Left kidney (tissue), 2 donors: ENCODE measurements around the gene TBC1D22A. TPM values are rescaled to one million over a fixed set of nuclear protein-coding genes. Genes with fewer than 3 reads are reported as not detected.
"Not testable (repeated sequence)": the region's sequence is repeated elsewhere in the genome, so short reads cannot be mapped to it uniquely, and the experiment has no call there.

Experiments
- DNase-seq: peaks from one replicate; pipeline ENCODE4 v3.0.0-alpha.2; 2013
- polyA plus RNA-seq: library from polyadenylated mRNA; unstranded; fragments of 120-200 nt; gene quantifications from one replicate; pipeline ENCODE4 v1.2.1, GENCODE V29; 2013; ENCODE audit not compliant: insufficient read length

TBC1D22A gene
- polyA plus RNA-seq, 1 donor: 15.0 TPM

DNA sequence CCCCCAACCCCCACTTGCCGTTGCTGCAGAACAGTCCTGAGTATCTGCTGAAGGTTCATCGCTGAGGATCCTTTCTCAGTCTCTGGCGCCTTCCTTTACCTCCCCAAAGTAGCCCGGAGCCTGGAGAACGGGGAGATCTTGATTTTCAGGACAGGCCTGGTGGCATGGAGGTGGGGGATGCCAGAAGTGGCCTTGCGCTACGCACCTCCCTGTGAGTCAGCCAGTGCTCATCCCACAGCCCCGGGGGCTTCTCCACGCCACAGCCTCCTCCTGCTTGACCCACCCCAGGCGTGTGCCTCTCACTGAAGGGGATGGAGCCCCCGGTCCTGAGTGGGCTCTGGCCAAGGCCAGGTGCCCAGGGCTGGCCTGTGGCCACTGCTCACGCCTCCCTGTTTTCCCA, 339.6 kb downstream of the TBC1D22A start:
- no peak for DNase-seq

DNA sequence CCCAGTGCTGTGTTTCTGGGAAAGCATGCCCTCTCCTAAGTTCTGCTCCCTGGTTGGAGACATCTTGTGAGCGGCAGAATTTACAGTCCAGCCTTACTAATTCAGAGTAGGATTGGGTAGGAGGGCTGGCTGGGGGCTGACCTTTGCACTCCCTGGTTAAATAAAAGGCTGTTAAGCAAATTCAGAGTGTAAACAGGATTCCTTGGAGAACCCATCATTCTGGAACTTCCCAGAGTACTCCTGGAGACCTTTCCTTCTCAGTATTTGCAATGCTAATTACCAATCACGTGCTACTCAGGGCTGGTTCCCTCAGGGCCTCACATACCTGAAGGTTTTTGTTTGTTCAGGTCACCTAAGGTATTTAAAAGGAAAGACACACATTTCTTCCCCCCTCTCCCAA, 340.2 kb downstream of the TBC1D22A start:
- DNase-seq: no peak

DNA sequence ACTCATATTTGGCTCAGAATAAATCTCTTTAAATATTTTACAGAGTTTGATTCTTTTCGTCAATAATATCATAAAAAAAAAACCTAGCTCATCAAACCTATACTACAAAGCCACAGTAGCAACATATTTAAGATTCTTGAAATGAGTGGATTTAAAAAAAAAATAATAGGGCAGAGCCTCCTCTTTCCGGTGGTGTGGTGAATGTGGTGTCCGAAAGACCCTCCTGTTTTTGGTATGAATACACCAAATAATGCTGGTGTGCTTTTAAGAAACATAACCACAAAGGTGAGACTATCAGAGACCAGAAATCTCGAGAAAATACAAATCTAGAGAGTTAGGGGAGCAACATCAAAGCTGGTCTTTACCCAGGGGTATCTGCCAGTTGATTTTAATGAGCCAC, 342.6 kb downstream of the TBC1D22A start:
- no peak for DNase-seq

DNA sequence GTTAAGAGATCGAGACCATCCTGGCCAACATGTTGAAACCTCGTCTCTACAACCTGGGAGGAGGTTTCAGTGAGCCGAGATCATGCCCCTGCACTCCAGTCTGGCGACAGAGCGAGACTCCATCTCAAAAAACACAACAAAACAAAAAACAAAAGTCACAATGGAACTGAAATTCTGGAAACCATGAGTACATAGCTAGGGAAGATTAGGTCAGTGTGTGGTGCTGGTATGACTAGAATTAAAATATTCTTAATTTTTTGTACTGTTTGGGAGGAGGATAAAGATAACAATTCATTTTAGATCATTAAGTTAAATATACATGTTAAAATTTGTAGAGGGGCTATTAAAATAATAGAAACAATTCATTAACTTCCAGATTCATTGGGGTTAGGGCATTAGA, 344.4 kb downstream of the TBC1D22A start:
- no peak for DNase-seq

DNA sequence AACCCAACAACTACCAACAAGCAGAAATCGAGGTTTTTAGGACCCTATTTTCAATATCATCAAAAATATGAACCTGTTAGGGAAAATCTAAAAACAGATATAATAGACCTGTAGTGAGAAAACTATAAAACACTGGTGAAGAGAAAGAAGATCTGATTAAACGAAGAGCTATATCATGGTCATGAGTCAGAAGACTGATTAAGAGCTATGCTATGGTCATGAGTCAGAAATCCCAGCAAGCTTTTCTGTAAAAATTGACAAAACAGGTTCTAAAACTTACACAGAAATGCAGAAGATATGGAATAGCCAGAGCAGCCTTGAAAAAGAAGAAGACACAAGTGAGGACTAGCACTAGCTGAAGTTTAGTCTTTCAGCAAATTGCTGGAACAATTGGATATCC, 345.0 kb downstream of the TBC1D22A start:
- DNase-seq: no peak

DNA sequence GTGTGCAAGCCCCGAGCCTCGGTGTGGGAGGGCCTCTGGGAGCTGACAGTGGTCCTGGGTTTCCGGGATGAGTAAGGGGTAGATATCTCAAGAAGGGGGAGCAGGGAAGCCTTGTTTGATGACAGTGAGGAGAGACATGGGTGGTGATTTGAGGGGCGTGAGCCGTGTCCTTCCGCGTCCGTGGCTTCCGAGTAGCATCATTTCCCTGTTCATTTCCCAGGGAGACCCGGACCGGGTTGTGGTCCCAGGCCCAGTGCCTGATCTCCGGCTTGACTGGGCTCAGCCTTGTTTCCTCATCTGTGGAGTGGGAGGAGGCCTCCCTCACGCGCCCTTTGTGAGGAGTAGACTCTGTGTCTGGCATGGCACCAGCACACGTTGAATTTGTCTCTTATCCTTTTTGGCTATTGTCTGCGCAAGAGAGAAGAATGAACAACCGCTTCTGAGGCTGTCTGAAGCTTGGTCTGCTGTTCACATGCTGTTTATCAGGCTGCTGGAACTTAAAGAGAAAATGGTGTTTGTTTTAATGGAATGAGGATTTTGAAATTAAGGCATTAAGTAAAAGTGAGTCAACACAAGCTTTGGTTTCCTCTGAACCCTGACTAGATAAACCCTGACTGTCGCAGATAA, 348.5 kb downstream of the TBC1D22A start:
- no peak for DNase-seq

DNA sequence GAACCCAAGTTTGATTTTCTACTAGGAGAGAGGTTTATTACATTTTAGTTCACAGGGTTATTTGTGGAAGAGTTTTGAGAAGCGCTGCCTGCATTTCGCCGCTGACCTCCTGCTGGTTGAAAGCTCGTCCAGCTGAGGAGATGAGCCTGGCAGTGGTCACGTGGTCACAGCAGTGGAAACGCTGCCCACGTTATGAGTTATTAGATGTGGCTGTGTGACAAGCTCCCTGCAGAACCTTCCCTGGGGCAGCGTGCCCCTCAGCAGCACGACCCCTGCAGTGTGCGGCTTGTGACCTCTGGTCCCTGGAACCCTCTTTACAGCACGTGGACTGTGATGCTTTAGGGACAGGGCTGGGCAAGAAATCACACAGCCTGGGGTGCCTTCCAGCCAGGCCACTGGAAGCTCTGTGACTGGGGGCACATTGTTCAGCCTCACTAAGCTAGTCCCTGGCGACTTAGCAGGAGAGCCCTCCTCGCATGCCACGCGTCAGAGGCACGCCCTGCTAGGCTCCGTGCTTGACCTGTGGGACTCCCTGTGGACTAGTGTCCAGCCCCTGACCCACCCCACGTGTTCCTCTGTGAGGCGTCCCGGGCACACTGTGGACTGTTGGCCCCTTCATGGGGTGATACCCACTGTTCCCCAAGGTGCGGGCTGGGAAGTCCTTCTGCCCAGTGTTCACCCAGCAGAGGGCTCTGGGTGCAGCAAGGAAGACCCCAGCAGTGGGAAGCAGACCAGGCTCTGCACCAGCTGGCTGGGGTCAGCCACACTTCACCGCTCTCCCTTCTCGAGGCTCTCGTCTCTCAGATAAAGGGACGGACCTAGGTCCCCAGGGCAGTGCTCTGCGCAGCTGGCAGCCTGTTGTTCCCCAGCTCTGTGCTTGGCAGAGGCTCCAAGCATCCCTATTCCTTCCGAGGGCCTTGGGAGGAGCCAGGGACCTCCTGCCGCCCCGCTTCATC, 349.5 kb downstream of the TBC1D22A start:
- DNase-seq: no peak

DNA sequence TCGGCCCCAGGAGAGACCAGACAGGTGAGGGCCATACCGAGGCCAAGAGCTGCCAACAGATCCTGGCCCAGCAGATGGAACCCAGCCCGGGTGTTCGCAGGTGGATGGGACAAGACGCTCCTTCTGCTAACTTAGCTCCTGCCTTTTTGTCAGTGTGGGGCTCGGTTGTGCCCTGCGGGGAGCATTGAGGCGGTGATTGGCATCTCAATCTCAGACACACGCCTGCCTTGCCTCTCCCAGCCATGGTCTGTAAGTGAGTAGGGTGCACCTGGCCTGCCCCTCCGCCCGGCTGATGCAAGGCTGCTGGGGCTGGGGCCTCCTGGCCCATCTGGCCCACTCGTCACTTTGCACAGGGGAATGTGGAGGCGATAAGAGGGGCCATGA, 350.1 kb downstream of the TBC1D22A start:
- DNase-seq: no peak

DNA sequence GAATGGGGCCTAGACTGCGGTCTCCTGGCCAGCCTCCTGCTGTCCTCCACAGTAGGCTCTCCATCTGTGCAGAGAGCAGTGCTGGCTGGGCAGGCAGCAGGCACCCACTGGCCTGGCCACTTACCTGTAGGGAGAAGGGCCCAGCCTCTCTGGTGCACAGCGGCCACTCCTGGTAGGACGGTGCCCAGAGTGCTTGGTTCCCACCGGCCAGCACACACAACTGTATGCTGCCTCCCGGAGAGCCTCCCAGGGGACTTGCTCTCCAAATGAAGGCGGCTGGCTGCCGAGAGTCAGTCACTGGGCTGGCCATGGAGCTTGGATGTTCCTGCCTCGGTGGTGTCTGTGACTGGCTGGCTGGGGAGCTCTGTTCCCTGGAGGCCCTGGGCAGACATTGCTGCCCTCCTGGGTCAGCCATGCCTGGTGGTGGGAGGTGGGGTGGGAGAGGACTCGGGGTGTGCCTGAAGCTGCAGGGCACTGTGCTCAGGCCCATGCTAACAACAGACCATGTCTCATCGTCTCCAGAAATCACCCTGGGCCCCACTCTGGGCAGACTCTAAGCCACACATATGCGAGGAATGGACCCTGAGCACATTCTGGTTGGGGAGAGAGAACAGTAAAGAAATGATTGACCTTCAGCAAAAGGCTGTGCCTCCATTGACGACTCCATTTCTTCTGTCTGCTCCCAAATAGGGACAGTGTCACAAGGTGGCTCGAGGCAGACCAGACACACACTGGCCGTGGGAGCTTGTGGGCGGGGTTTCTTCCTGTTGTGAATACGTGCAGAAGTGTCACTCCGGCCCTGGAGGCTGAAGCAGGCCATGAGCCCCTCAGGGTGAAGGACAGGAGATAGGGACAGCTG, 350.8 kb downstream of the TBC1D22A start:
- no peak for DNase-seq

DNA sequence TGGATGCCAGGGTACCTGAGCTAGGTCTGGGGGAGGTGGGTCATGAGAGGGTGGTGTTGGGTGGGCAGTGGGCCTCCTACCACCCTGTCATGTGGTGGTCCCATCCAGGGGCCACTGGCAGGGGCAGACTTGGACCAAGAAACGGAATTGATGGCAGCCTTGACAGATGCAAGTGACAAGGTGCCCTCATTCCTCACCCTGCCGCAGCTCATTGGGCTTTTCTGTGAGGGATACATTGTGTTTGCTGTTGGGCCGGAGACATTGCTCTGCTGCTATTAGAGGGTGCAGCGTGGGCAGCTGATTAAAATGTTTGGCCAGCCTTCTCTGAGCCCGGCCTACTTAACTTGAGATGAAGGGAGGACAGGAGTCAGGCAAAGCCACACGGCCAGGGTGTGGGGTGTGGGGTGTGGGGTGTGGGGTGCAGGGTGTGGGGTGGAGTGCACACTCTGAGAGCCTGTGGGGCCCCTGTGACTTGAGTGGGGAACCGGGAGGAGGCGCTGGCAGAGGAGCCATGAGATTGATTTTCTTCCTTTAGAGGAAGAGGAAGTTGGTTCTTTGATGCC, 351.5 kb downstream of the TBC1D22A start:
- no peak for DNase-seq

DNA sequence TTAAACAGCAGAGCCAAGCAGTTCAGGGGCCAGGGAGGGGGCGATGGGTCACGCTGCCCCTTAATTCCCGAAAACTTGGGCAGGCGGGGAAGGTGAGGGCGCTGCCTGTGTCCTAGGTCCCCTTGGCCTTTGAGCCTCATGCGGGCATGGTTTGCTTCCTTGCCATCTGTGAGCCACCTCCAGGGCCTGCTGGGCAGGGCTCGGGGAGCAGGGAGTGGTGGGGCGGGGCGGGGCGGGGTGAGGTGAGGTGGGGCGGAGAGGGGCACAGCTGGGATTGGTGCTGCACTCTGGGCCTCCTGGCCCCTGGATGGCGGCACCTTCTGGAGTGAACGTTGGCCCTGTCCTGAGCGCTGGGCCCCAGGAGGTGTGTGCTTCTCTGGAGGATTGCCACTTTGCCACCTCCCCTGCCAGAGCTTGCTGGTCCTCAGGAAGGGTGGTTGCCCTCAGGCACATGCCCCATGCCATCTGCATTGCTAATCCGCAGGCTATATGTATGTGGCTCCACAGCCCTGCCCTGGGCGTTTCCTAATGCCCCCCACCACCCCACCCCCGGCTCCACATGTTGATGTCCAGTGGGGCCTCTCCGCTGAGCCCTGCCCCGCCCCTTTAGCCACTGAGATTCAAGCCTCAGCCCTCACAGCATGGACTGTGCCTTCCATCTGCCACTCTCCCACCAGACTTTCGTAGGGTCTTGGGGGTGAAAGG, 352.5 kb downstream of the TBC1D22A start:
- no peak for DNase-seq

DNA sequence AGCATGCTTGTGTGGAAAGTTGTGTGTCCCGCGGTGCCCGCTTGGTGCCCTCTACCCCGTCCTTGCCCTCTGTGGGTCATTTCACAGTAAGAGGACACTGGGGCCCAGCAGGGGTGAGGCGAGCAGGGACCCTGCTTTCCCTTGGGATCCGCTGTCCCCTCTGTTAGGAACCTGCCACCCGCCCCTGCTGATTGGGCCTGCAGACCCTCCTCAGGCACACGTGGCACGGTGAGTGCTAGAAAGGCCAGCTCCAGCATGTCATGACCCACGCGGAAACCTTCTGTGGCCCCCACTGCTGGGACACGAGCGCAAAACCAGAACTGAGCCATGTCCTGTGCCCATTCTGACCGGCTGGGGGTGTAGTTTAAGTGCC, 353.1 kb downstream of the TBC1D22A start:
- DNase-seq: no peak

DNA sequence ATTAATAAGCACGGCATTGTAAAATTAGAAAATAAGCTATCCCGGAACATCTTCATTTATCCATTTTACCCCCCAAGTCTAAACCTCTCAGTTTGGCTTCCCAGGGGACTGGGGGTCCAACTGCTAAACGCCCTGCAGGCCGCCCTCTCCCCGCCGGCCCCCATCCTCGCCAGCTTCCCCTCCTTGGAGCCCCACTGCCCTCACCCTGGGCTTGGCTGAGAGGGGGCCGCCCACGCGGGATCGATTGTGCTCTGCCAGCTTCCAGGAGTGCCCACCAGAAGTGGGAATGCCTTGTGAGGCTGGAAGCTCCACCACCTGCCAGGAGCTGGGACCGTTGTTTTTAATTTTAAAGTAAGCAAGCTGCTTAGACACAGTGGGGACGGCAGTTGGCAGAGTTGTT, 353.5 kb downstream of the TBC1D22A start:
- no peak for DNase-seq

DNA sequence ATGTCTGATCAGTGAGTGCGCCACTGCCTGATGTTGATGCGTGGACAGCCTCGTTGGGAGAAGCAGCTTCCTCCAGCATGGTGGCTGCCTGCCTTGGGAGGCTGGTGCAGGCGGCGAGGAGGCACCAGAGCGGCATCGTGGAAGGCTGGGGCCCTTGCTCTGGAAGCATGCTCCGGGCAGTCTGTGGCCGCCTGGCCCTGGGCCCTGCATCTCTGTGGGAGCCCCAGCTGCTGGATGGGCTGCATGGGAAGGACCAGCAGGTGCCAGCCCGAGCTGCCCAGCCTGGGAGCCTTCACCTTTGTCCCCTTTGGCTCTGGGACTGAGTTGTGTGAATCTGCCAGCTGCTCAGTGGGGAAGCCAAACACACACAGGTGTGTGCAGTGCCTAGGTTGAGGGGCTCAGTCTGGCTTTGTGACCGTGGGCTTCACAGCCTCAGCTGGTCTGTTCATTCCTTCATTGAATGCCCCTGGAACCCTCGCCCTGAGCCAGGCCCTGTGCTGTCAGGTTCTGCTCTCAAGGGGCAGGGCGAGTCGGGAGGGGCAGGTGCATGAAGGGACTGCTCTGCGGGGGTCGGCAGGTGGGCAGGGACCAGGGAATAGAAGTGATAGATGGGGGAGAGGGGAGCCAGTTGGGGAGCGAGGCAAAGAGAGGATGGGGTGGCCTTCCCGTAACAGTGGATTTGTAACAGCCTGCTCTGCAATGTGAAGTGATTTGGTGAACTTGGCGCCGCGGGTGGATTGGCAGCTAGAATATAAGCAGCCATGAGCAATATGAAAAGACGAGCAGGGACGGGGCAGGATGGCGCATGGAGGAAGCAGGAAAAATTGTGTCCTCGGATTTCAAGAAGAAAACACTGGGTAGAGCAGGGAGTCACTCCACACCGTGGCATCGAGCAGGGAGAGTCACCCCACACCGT, 354.2 kb downstream of the TBC1D22A start:
- DNase-seq: no peak

DNA sequence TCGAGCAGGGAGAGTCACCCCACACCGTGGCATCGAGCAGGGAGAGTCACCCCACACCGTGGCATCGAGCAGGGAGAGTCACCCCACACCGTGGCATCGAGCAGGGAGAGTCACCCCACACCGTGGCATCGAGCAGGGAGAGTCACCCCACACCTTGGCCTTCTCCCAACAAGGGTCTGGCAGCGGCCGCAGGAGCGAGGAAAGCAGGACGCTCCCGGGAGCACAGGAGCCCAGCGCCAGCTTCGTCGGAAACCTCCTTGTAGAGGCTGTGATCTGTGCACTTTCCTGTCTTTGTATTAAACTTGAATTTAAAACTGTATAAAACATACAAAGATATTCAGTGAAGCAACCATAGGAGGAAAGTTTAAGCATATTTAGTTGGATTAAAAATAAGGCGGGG, 355.0 kb downstream of the TBC1D22A start:
- not testable (repeated sequence) for DNase-seq

DNA sequence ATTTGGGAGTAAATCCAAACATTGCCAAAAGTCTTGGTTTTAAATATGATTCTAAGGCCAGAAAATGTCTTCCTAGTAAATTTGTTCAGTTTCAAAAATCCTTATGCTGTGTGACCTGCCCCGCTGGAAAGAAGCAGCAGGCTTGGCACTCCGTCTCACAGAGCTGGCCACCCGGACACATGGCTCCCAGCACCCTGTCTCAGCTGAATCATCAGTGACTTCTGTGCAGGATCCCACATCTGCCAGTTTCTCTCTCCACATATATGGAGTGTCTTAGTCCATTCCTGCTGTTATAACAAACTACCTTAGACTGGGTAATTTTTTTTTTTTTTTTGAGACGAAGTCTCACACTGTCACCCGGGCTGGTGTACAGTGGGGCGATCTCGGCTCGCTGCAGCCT, 356.7 kb downstream of the TBC1D22A start:
- no peak for DNase-seq

DNA sequence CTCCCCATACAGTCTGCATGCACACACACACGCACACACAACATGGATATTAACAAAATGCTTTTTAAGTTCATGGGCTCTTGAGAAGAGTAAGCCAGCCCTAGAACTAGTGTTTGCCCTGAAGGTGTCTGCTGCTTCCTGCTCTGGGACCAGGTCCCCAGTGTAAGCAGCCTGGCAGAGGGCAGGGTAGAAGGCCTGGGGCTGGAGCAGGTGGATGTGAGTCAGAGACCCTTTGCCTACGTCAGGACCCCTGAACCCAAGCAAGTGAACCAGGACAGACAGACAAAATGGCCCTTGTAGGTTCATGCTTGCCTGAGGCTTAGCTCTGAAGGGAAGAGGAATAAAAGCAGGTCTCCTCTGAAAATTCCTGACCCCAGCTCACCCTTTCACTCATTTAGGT, 357.9 kb downstream of the TBC1D22A start:
- no peak for DNase-seq

DNA sequence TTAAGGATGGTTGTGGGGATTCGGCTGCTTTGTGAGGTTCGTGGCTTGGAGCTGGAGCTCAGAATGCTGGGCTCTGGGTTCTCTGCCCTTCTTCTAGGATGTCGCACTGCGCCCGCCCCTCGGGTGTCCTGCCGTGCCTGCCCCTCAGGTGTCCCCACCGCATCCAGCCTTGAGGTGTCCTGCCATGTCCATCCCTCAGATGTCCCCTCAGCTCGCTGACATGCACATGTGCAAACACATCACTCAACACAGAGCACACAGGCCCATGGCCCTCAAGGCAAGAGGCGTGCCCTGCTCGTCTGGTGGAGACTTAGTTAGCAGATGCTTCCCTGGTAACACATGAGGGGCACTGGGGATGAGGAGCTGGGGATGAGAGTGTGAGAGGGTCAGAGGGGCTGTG, 359.3 kb downstream of the TBC1D22A start:
- DNase-seq: no peak

DNA sequence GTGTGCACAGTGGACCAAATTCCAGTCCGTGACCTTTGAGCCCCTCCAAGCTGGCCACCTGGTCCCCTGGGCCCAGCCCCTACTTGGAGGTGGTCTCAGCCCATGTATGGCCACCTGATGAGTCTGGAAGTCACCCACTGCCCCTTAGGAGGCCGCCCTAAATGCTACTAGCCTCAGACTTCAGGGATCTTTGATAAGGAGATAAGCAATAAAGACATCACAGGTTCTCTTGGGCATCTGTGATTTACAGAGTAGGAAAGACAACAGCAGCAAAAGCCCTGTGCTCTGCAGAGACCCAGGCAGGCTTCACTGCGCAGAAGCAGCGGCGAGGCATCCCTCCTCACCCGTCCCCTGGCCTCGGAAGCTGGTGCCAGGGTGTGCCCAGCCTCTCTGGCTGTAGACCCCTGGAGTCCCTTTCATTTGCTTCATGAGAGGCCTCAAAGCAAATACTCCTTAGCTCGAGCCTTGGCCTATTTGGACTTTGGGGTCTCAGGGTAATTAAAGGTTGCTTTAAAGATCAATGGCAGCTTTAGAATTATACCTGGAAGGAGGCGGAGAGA, 360.1 kb downstream of the TBC1D22A start:
- no peak for DNase-seq
